H54 (cell line): Measurements from ENCODE around the gene ZNF609.

Experiments used
- DNase-seq: peaks from one replicate; pipeline ENCODE4 v3.0.0; 2011; ENCODE audit warnings: low spot score, mixed read lengths; ENCODE audit not compliant: insufficient read length
- FAIRE-seq: peaks from 3 replicates; lab custom pipeline; 2011; peaks lifted over from hg19 to GRCh38; lab: Jason Lieb, UNC
- POLR2A ChIP-seq: IDR thresholded peaks from 2 replicates; pipeline ENCODE4 v1.6.1; 2011; ENCODE audit warnings: low read depth, mild to moderate bottlenecking, low read length

ZNF609 gene

GRCh38 chr15:64699751-64700388 lies 239.5 kb downstream of the ZNF609 start:
- no peak for FAIRE-seq
- DNase-seq = no peak
- no peak for TF ChIP-seq POLR2A

GRCh38 chr15:64701051-64701450 lies 240.7 kb downstream of the ZNF609 start:
- no peak for FAIRE-seq
- no peak for DNase-seq
- no peak for TF ChIP-seq POLR2A

GRCh38 chr15:64701482-64702184 lies 241.3 kb downstream of the ZNF609 start:
- TF ChIP-seq POLR2A = no peak
- DNase-seq (no peak), FAIRE-seq (no peak)

GRCh38 chr15:64702816-64703631 lies 242.6 kb downstream of the ZNF609 start:
- DNase-seq = peak; percentile 89
- no peak for FAIRE-seq
- peak; percentile 86 for TF ChIP-seq POLR2A

GRCh38 chr15:64703632-64703959 lies 243.2 kb downstream of the ZNF609 start:
- no peak for FAIRE-seq
- TF ChIP-seq POLR2A = no peak
- no peak for DNase-seq

GRCh38 chr15:64705006-64705405 lies 244.6 kb downstream of the ZNF609 start:
- DNase-seq = no peak
- no peak for TF ChIP-seq POLR2A
- FAIRE-seq = no peak

GRCh38 chr15:64706011-64706911 lies 245.9 kb downstream of the ZNF609 start:
- no peak for DNase-seq
- no peak for TF ChIP-seq POLR2A

GRCh38 chr15:64710676-64711428 lies 250.5 kb downstream of the ZNF609 start:
- TF ChIP-seq POLR2A = no peak
- no peak for FAIRE-seq
- no peak for DNase-seq

More at GRCh38 chr15:64706011-64706911, 245.9 kb downstream of the ZNF609 start:
- FAIRE-seq = no peak

GRCh38 chr15:64712353-64712752 lies 252.0 kb downstream of the ZNF609 start:
- TF ChIP-seq POLR2A = no peak
- DNase-seq (no peak), FAIRE-seq (no peak)

- no peak for FAIRE-seq
- TF ChIP-seq POLR2A = no peak
- DNase-seq = no peak
Measured at GRCh38 chr15:64713592-64713991, 253.2 kb downstream of the ZNF609 start.

GRCh38 chr15:64716452-64716851 lies 256.1 kb downstream of the ZNF609 start:
- TF ChIP-seq POLR2A = no peak
- DNase-seq = no peak
- FAIRE-seq = no peak

- DNase-seq (no peak), FAIRE-seq (no peak)
- no peak for TF ChIP-seq POLR2A
Measured at GRCh38 chr15:64717130-64717529, 256.8 kb downstream of the ZNF609 start.
